Naive thymus-derived CD4-positive, alpha-beta T cell (primary cell): ENCODE results near the gene XXYLT1. TPM values are rescaled to one million over a fixed set of nuclear protein-coding genes. Genes with fewer than 3 reads are reported as not detected.
"Not testable (repeated sequence)": the region's sequence is repeated elsewhere in the genome, so short reads cannot be mapped to it uniquely, and the experiment has no call there.

Experiments used
- ATAC-seq: fragments of 150-1000 bp; cut with Tn5 transposase; 2 replicates; pipeline ENCODE4 v1.10.0; 2021; ENCODE audit warnings: mild to moderate bottlenecking, moderate library complexity
- CTCF ChIA-PET: fragments of 350-600 bp; sonication (Branson Sonifier 250); formaldehyde crosslinking; loops from one replicate; lab custom pipeline; 2021; ENCODE audit warnings: antibody characterized with exemption; lab: Charles Lee
- POLR2A ChIA-PET: fragments of 350-600 bp; sonication (Branson Sonifier 250); formaldehyde crosslinking; loops from one replicate; lab custom pipeline; 2021; ENCODE audit warnings: antibody characterized with exemption, inconsistent platforms; lab: Charles Lee
- DNase-seq, 9 donors: peaks; one replicate each; pipeline versions ENCODE4 v3.0.0 to v3.0.0-alpha.2; 2020 to 2022; ENCODE audit warnings: mixed read lengths in 1 of 9
- H3K27ac ChIP-seq: one replicate; pipeline ENCODE4 v1.7.0; 2013; ENCODE audit warnings: mild to moderate bottlenecking, low read depth, low read length, moderate library complexity
- H3K27me3 ChIP-seq, 2 donors: one replicate each; pipeline ENCODE4 v1.7.0; 2013; ENCODE audit warnings: low read length in 2 of 2, mild to moderate bottlenecking in 2 of 2, moderate library complexity in 2 of 2; ENCODE audit not compliant: control insufficient read depth in 2 of 2, insufficient read depth in 2 of 2
- H3K36me3 ChIP-seq, 3 experiments: 1 replicate in 2 of 3; 2 replicates in 1 of 3; pipeline ENCODE4 v1.7.0; 2013; ENCODE audit warnings: low read length in 3 of 3, mild to moderate bottlenecking in 3 of 3, moderate library complexity in 1 of 3; ENCODE audit not compliant: insufficient read depth in 3 of 3, control insufficient read depth in 2 of 3
- H3K4me1 ChIP-seq, 2 donors: one replicate each; pipeline ENCODE4 v1.7.0; 2013; ENCODE audit warnings: low read length in 2 of 2, mild to moderate bottlenecking in 2 of 2, moderate library complexity in 1 of 2; ENCODE audit not compliant: control insufficient read depth in 2 of 2, insufficient read depth in 2 of 2
- H3K4me3 ChIP-seq: 2 replicates; pipeline ENCODE4 v1.7.0; 2013; ENCODE audit warnings: mild to moderate bottlenecking, low read length
- H3K9me3 ChIP-seq, 3 experiments: 1 replicate in 2 of 3; 2 replicates in 1 of 3; pipeline ENCODE4 v1.7.0; 2013; ENCODE audit warnings: low read length in 3 of 3; ENCODE audit not compliant: control insufficient read depth in 2 of 3
- H3K27ac Mint-ChIP-seq, 9 donors: one replicate each; pipeline ENCODE4 v1.8.0; 2020 to 2022; ENCODE audit warnings: mixed read lengths in 9 of 9, mild to moderate bottlenecking in 8 of 9, moderate library complexity in 5 of 9, inconsistent platforms in 2 of 9
- H3K27me3 Mint-ChIP-seq, 5 donors: one replicate each; pipeline ENCODE4 v1.8.0; 2021 to 2022; ENCODE audit warnings: mixed read lengths in 5 of 5, mild to moderate bottlenecking in 1 of 5
- H3K36me3 Mint-ChIP-seq, 5 donors: one replicate each; pipeline ENCODE4 v1.8.0; 2020 to 2022; ENCODE audit warnings: mixed read lengths in 5 of 5, mild to moderate bottlenecking in 3 of 5, inconsistent platforms in 1 of 5
- H3K4me1 Mint-ChIP-seq, 7 donors: one replicate each; pipeline ENCODE4 v1.8.0; 2020 to 2022; ENCODE audit warnings: mixed read lengths in 7 of 7, mild to moderate bottlenecking in 3 of 7, inconsistent platforms in 1 of 7
- H3K4me3 Mint-ChIP-seq, 10 donors: one replicate each; pipeline ENCODE4 v1.8.0; 2020 to 2022; ENCODE audit warnings: mild to moderate bottlenecking in 10 of 10, mixed read lengths in 10 of 10, moderate library complexity in 6 of 10, inconsistent platforms in 2 of 10
- H3K9me3 Mint-ChIP-seq, 11 donors: one replicate each; pipeline ENCODE4 v1.8.0; 2020 to 2022; ENCODE audit warnings: mixed read lengths in 11 of 11, mild to moderate bottlenecking in 4 of 11, inconsistent platforms in 1 of 11, moderate library complexity in 1 of 11
- intact Hi-C, 2 donors: fragments of 100-400 bp; cut with micrococcal nuclease; formaldehyde crosslinking; loops; one replicate each; pipeline ENCODE4 v1.15.1; 2023
- polyA plus RNA-seq, 2 donors: library from polyadenylated mRNA; unstranded; fragments of 300-500 nt; fragmentation: Illumina TruSeq; gene quantifications; one replicate each; pipeline ENCODE4 v1.2.3, GENCODE V29; 2021
- total RNA-seq, 6 experiments: library from RNA in 5 of 6; stranded (reverse) in 5 of 6; gene quantifications; 1 replicate in 5 of 6; 2 replicates in 1 of 6; pipeline ENCODE4 v1.2.3 and lab custom pipeline; 2021 to 2026

Gene XXYLT1
- total and polyA plus RNA-seq, 7 experiments from 2014 or later: 4.1 to 11.7 (median 7.2) TPM

GRCh38 chr3:195041871-195042742, 228.9 kb downstream of the XXYLT1 start:
- Mint-ChIP-seq H3K27me3 (peaks cover 0 to 5% (median 0%) of the 10 kb centered on the region in 5 donors), H3K36me3 (no peaks in the 10 kb centered on the region), H3K9me3 (no peaks in the 10 kb centered on the region), H3K4me1 (peaks cover 0 to 2% (median 0%) of the 10 kb centered on the region in 7 donors), H3K27ac (no peak overlapping the region), H3K4me3 (no peak overlapping the region)
- DNase-seq: no peak
- no peaks in the 10 kb centered on the region for H3K27me3 ChIP-seq
- POLR2A ChIA-PET: no interaction called here
- intact Hi-C loops: no loop called here
- H3K36me3 ChIP-seq: no peaks in the 10 kb centered on the region
- H3K4me1 ChIP-seq: no peaks in the 10 kb centered on the region
- H3K27ac ChIP-seq: no peak overlapping the region
- no peak overlapping the region for H3K4me3 ChIP-seq
- no peak for ATAC-seq
- H3K9me3 ChIP-seq: no peaks in the 10 kb centered on the region
- CTCF ChIA-PET: no interaction called here

DNA sequence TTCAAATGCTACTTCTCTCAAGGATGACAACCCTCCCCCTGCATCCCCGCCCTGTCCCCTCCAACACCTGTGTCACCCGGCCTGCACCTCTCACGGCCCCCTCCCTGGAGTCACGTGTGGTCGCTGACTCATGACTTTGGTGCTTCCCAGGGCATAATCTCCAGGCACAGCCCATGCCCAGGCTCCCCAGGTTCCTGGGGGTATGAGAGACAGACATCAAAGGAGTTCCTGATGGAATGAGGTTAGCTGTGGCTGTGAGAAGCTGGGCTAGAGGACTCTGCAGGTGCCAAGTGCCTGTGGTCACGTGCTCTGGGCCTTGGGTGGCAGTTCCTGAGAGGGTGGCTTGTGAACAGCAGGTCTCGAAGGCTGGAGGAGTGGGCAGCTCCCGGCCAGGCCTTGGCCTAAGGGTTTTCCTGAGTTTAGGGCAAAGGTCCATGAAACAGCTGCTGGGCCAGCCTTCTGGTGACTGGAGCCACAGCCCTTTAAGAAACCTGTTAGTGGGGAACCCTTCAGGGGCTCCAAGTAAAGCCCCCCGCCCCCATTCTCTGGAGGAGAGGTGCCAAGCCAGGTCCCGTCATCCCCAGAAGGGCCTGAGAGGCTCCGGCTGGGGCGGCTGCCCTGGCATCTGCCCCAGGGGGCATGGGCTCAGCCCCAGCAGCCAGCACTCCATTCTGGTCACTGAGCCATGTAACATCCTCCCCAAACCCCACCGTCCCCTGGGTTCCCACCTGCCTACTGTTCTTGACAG, 230.0 kb downstream of the XXYLT1 start:
- H3K36me3 ChIP-seq: no peaks in the 10 kb centered on the region
- intact Hi-C loops: no loop called here
- H3K4me1 ChIP-seq: no peaks in the 10 kb centered on the region
- ChIA-PET CTCF (no interaction called here), POLR2A (no interaction called here)
- DNase-seq (no peak), ATAC-seq (no peak)
- no peaks in the 10 kb centered on the region for H3K9me3 ChIP-seq
- Mint-ChIP-seq H3K9me3 (no peaks in the 10 kb centered on the region), H3K27me3 (peaks cover 0 to 5% (median 0%) of the 10 kb centered on the region in 5 donors), H3K4me3 (no peak overlapping the region), H3K27ac (no peak overlapping the region), H3K36me3 (no peaks in the 10 kb centered on the region), H3K4me1 (peaks cover 0 to 2% (median 0%) of the 10 kb centered on the region in 7 donors)
- H3K4me3 ChIP-seq: no peak overlapping the region
- no peak overlapping the region for H3K27ac ChIP-seq
- H3K27me3 ChIP-seq: no peaks in the 10 kb centered on the region

- no peaks in the 10 kb centered on the region for H3K4me1 Mint-ChIP-seq
- intact Hi-C loops: no loop called here
- H3K27me3 ChIP-seq: no peaks in the 10 kb centered on the region
- ATAC-seq (peak; percentile 69), DNase-seq (no peak)
- H3K27ac Mint-ChIP-seq: no peak overlapping the region
- no peak overlapping the region for H3K4me3 Mint-ChIP-seq
- peaks cover 0 to 5% (median 0%) of the 10 kb centered on the region in 5 donors for H3K27me3 Mint-ChIP-seq
- no peaks in the 10 kb centered on the region for H3K36me3 Mint-ChIP-seq
- no peaks in the 10 kb centered on the region for H3K9me3 Mint-ChIP-seq
- ChIA-PET POLR2A (no interaction called here), CTCF (no interaction called here)
- no peaks in the 10 kb centered on the region for H3K9me3 ChIP-seq
- no peak overlapping the region for H3K27ac ChIP-seq
- no peaks in the 10 kb centered on the region for H3K36me3 ChIP-seq
- H3K4me3 ChIP-seq: no peak overlapping the region
- no peaks in the 10 kb centered on the region for H3K4me1 ChIP-seq
Measured at GRCh38 chr3:195040094-195040493, 230.9 kb downstream of the XXYLT1 start.

- Histone ChIP-seq H3K27me3 (no peaks in the 10 kb centered on the region), H3K36me3 (no peaks in the 10 kb centered on the region), H3K4me3 (no peak overlapping the region), H3K4me1 (no peaks in the 10 kb centered on the region), H3K9me3 (no peaks in the 10 kb centered on the region), H3K27ac (no peak overlapping the region)
- H3K27me3 Mint-ChIP-seq: peaks cover 0 to 5% (median 0%) of the 10 kb centered on the region in 5 donors
- DNase-seq: no peak
- peak overlapping the region in 1 of 9 donors; percentile 22 for H3K27ac Mint-ChIP-seq
- ChIA-PET POLR2A (no interaction called here), CTCF (no interaction called here)
- no peak for ATAC-seq
- intact Hi-C loops: no loop called here
- no peaks in the 10 kb centered on the region for H3K4me1 Mint-ChIP-seq
- no peaks in the 10 kb centered on the region for H3K36me3 Mint-ChIP-seq
- H3K9me3 Mint-ChIP-seq: no peaks in the 10 kb centered on the region
- no peak overlapping the region for H3K4me3 Mint-ChIP-seq
Measured at GRCh38 chr3:195039180-195039843, 231.6 kb downstream of the XXYLT1 start.

DNA sequence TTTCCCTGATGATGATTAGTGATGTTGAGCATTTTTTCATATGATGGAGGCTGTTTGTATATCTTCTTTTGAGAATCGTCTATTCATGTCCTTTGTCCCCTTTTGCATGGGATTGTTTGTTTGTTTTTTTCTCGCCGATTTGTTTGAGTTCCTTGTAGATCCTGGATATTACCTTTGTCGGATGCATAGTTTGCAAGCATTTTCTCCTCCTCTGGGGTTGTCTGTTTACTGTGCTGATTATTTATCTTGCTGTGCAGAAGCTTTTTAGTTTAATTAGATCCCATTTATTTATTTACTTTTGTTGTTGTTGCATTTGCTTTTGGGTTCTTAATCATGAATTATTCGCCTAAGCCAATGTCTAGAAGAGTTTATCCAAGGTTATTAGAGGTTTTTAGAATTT, 232.8 kb downstream of the XXYLT1 start:
- no peaks in the 10 kb centered on the region for H3K27me3 ChIP-seq
- H3K4me3 ChIP-seq: no peak overlapping the region
- H3K9me3 ChIP-seq: no peaks in the 10 kb centered on the region
- H3K4me1 Mint-ChIP-seq: no peaks in the 10 kb centered on the region
- ChIA-PET POLR2A (no interaction called here), CTCF (no interaction called here)
- no peaks in the 10 kb centered on the region for H3K36me3 ChIP-seq
- H3K4me3 Mint-ChIP-seq: no peak overlapping the region
- DNase-seq: no peak
- peaks cover 0 to 5% (median 0%) of the 10 kb centered on the region in 5 donors for H3K27me3 Mint-ChIP-seq
- no peak for ATAC-seq
- no peaks in the 10 kb centered on the region for H3K4me1 ChIP-seq
- intact Hi-C loops: no loop called here
- no peak overlapping the region for H3K27ac ChIP-seq
- no peak overlapping the region for H3K27ac Mint-ChIP-seq
- H3K36me3 Mint-ChIP-seq: no peaks in the 10 kb centered on the region
- no peaks in the 10 kb centered on the region for H3K9me3 Mint-ChIP-seq

GRCh38 chr3:195037586-195037985, 233.4 kb downstream of the XXYLT1 start:
- CTCF ChIA-PET, intact Hi-C loops, H3K36me3 Mint-ChIP-seq, H3K27me3 ChIP-seq, H3K9me3 ChIP-seq, H3K4me3 ChIP-seq, H3K9me3 Mint-ChIP-seq, ATAC-seq, POLR2A ChIA-PET, H3K4me3 Mint-ChIP-seq, H3K27ac Mint-ChIP-seq, H3K4me1 ChIP-seq, DNase-seq, H3K27ac ChIP-seq, H3K36me3 ChIP-seq, H3K4me1 Mint-ChIP-seq, H3K27me3 Mint-ChIP-seq: not testable (repeated sequence)
